Ishikawa (cell line): ENCODE results near the gene NEURL1.

Source experiments
- CEBPB ChIP-seq: IDR thresholded peaks from 2 replicates; pipeline ENCODE4 v1.6.1; 2012
- CREB1 ChIP-seq: IDR thresholded peaks from 2 replicates; pipeline ENCODE4 v1.6.1; 2012; ENCODE audit warnings: low read depth
- EGR1 ChIP-seq: IDR thresholded peaks from 2 replicates; pipeline ENCODE4 v1.6.1; 2012
- EP300 ChIP-seq: IDR thresholded peaks from 2 replicates; pipeline ENCODE4 v1.6.1; 2012; ENCODE audit warnings: borderline replicate concordance
- FOXM1 ChIP-seq: IDR thresholded peaks from 2 replicates; pipeline ENCODE4 v1.6.1; 2012; ENCODE audit warnings: low read depth, borderline replicate concordance
- MAX ChIP-seq: IDR thresholded peaks from 2 replicates; pipeline ENCODE4 v1.6.1; 2012
- NFIC ChIP-seq: IDR thresholded peaks from 2 replicates; pipeline ENCODE4 v1.6.1; 2012
- RAD21 ChIP-seq: IDR thresholded peaks from 2 replicates; pipeline ENCODE4 v1.6.1; 2012; ENCODE audit warnings: low read depth
- REST ChIP-seq: IDR thresholded peaks from 2 replicates; pipeline ENCODE4 v1.6.1; 2012; ENCODE audit warnings: low read depth, mild to moderate bottlenecking
- TAF1 ChIP-seq: IDR thresholded peaks from 2 replicates; pipeline ENCODE4 v1.6.1; 2012; ENCODE audit warnings: low read depth, mild to moderate bottlenecking
- TCF12 ChIP-seq: IDR thresholded peaks from 2 replicates; pipeline ENCODE4 v1.6.1; 2012; ENCODE audit warnings: low read depth
- TEAD4 ChIP-seq: IDR thresholded peaks from 2 replicates; pipeline ENCODE4 v1.6.1; 2012
- USF1 ChIP-seq: IDR thresholded peaks from 2 replicates; pipeline ENCODE4 v1.6.1; 2012
- YY1 ChIP-seq: IDR thresholded peaks from 2 replicates; pipeline ENCODE4 v1.6.1; 2012; ENCODE audit warnings: low read depth
- ZBTB7A ChIP-seq: IDR thresholded peaks from 2 replicates; pipeline ENCODE4 v1.6.1; 2012; ENCODE audit warnings: low read depth

NEURL1 gene

GRCh38 chr10:103510046-103510685 lies 16.7 kb downstream of the NEURL1 start:
- TF ChIP-seq USF1, result no peak
- no peak for TF ChIP-seq REST
- no peak for TF ChIP-seq MAX
- TF ChIP-seq ZBTB7A, result no peak
- no peak for TF ChIP-seq TEAD4
- no peak for TF ChIP-seq EP300
- TF ChIP-seq CEBPB, result no peak
- no peak for TF ChIP-seq FOXM1
- no peak for TF ChIP-seq RAD21

- TF ChIP-seq CEBPB, result no peak
- no peak for TF ChIP-seq NFIC
- TF ChIP-seq EGR1, result no peak
Observed at GRCh38 chr10:103510791-103511752, 17.6 kb downstream of the NEURL1 start.

- TF ChIP-seq CEBPB (no peak), USF1 (no peak), CREB1 (no peak), REST (no peak), RAD21 (no peak), ZBTB7A (no peak), YY1 (no peak), FOXM1 (no peak), TAF1 (no peak), EP300 (no peak), TCF12 (no peak), EGR1 (no peak)
Observed at GRCh38 chr10:103512166-103512565, 18.7 kb downstream of the NEURL1 start.

- TF ChIP-seq CEBPB (no peak), TCF12 (no peak), USF1 (no peak), MAX (no peak), TEAD4 (no peak), ZBTB7A (no peak), EGR1 (no peak), EP300 (no peak), NFIC (no peak), TAF1 (no peak), REST (no peak), YY1 (no peak), RAD21 (no peak), CREB1 (no peak)
Observed at GRCh38 chr10:103512591-103513379, 19.3 kb downstream of the NEURL1 start.
